SK-N-SH (cell line): ENCODE measurements around the gene CIB4. TPM values are rescaled to one million over a fixed set of nuclear protein-coding genes. Genes with fewer than 3 reads are reported as not detected.

ENCODE experiments used
- CTCF ChIA-PET: fragments of 300-600, 350-600 bp; formaldehyde crosslinking; extraction: SDS; loops from one replicate; lab custom pipeline; 2021; lab: Yijun Ruan, JAX
- POLR2A ChIA-PET: fragments of 350-600 bp; sonication (Branson Sonifier 250); formaldehyde crosslinking; extraction: SDS; loops from one replicate; lab custom pipeline; 2020; ENCODE audit warnings: antibody characterized with exemption, inconsistent platforms; lab: Yijun Ruan, JAX
- DNase-seq: peaks from one replicate; pipeline ENCODE4 v3.0.0; 2012
- H2AFZ ChIP-seq: fragments of 200-600 bp; sonication (generic); 2 replicates; pipeline ENCODE4 v1.8.1; 2016; ENCODE audit warnings: antibody characterized with exemption, mild to moderate bottlenecking, low read depth
- H3F3A ChIP-seq: fragments of 200-600 bp; sonication (generic); replicated peaks from 2 replicates; pipeline ENCODE3; 2016; ENCODE audit warnings: antibody characterized with exemption, mild to moderate bottlenecking; ENCODE audit not compliant: insufficient read depth
- H3K27ac ChIP-seq, 2 experiments: fragments of 200-500 bp in 1 of 2; fragments of 200-600 bp in 1 of 2; sonication (Bioruptor generic) in 1 of 2; sonication (generic), shearing (Covaris generic) in 1 of 2; 2 replicates each; pipeline versions ENCODE4 v1.5.1 to v1.6.1; 2014 to 2016; ENCODE audit warnings: low read depth in 2 of 2, inconsistent platforms in 1 of 2, low read length in 1 of 2, mild to moderate bottlenecking in 1 of 2, mixed read lengths in 1 of 2
- H3K27me3 ChIP-seq: fragments of 200-600 bp; sonication (generic), shearing (Covaris generic); 2 replicates; pipeline ENCODE4 v1.6.1; 2016; ENCODE audit warnings: mixed run types; ENCODE audit not compliant: insufficient read depth
- H3K36me3 ChIP-seq, 2 experiments: fragments of 200-500 bp in 1 of 2; fragments of 200-600 bp in 1 of 2; sonication (Bioruptor generic) in 1 of 2; sonication (generic) in 1 of 2; replicated peaks in 1 of 2; 2 replicates each; pipeline versions ENCODE3 to v1.5.1; 2014 to 2016; ENCODE audit warnings: low read length in 1 of 2, mild to moderate bottlenecking in 1 of 2; ENCODE audit not compliant: insufficient read depth in 2 of 2, control insufficient read depth in 1 of 2
- H3K4me1 ChIP-seq, 2 experiments: fragments of 200-500 bp in 1 of 2; fragments of 200-600 bp in 1 of 2; sonication (Bioruptor generic) in 1 of 2; sonication (generic), shearing (Covaris generic) in 1 of 2; 2 replicates each; pipeline versions ENCODE4 v1.5.1 to v1.6.1; 2014 to 2016; ENCODE audit warnings: low read depth in 1 of 2, low read length in 1 of 2, mixed run types in 1 of 2; ENCODE audit not compliant: insufficient read depth in 2 of 2, control insufficient read depth in 1 of 2
- H3K4me2 ChIP-seq: fragments of 200-600 bp; sonication (generic), shearing (Covaris generic); 2 replicates; pipeline ENCODE4 v1.6.1; 2017; ENCODE audit warnings: mixed run types
- H3K4me3 ChIP-seq, 2 experiments: fragments of 200-500 bp in 1 of 2; fragments of 200-600 bp in 1 of 2; sonication (Bioruptor generic) in 1 of 2; sonication (generic), shearing (Covaris generic) in 1 of 2; 2 replicates each; pipeline versions ENCODE4 v1.5.1 to v1.8.1; 2014 to 2016; ENCODE audit warnings: low read depth in 2 of 2, inconsistent platforms in 1 of 2, low read length in 1 of 2, mild to moderate bottlenecking in 1 of 2, mixed read lengths in 1 of 2, moderate library complexity in 1 of 2
- H3K79me2 ChIP-seq: fragments of 200-600 bp; sonication (generic); 2 replicates; pipeline ENCODE4 v1.8.1; 2017; ENCODE audit warnings: mild to moderate bottlenecking; ENCODE audit not compliant: insufficient read depth
- H3K9ac ChIP-seq: fragments of 200-600 bp; sonication (generic); 2 replicates; pipeline ENCODE4 v1.6.1; 2017; ENCODE audit warnings: mixed run types
- H3K9me2 ChIP-seq: fragments of 200-600 bp; sonication (generic); 2 replicates; pipeline ENCODE4 v1.6.1; 2017; ENCODE audit warnings: mixed run types
- H3K9me3 ChIP-seq: fragments of 200-600 bp; sonication (generic); 2 replicates; pipeline ENCODE4 v1.6.1; 2017; ENCODE audit warnings: mixed run types, mild to moderate bottlenecking, moderate library complexity
- H4K20me1 ChIP-seq: fragments of 200-600 bp; sonication (generic); 2 replicates; pipeline ENCODE4 v1.6.1; 2017; ENCODE audit warnings: mild to moderate bottlenecking, mixed run types; ENCODE audit not compliant: insufficient read depth
- CTCF ChIP-seq: fragments of 200-600 bp; sonication (generic); IDR thresholded peaks from 2 replicates; pipeline ENCODE4 v1.6.1; 2017; ENCODE audit warnings: antibody characterized with exemption, mild to moderate bottlenecking, moderate library complexity
- EZH2phosphoT487 ChIP-seq: fragments of 200-600 bp; sonication (generic); IDR thresholded peaks from 2 replicates; pipeline ENCODE4 v1.6.1; 2017; ENCODE audit warnings: low read depth, mixed run types, mild to moderate bottlenecking, antibody characterized with exemption, moderate library complexity, borderline replicate concordance
- FOSL2 ChIP-seq: IDR thresholded peaks from 2 replicates; pipeline ENCODE4 v1.4.0; 2012; ENCODE audit warnings: low read depth, mild to moderate bottlenecking, moderate library complexity, borderline replicate concordance
- FOXJ3 ChIP-seq: sonication (generic); formaldehyde crosslinking; IDR thresholded peaks from 2 replicates; pipeline ENCODE4 v1.5.1; 2020; ENCODE audit warnings: mild to moderate bottlenecking, missing genetic modification reagents
- FOXM1 ChIP-seq: IDR thresholded peaks from 2 replicates; pipeline ENCODE4 v1.4.0; 2012; ENCODE audit warnings: low read depth, mild to moderate bottlenecking
- GABPA ChIP-seq: IDR thresholded peaks from 2 replicates; pipeline ENCODE4 v1.4.0; 2012; ENCODE audit warnings: low read depth, mild to moderate bottlenecking
- IRF3 ChIP-seq: fragments of 150-350 bp; IDR thresholded peaks from 2 replicates; pipeline ENCODE4 v1.6.1; 2016; ENCODE audit warnings: mild to moderate bottlenecking, low read depth, low read length
- JUND ChIP-seq: IDR thresholded peaks from 2 replicates; pipeline ENCODE4 v1.4.0; 2012
- MAX ChIP-seq: IDR thresholded peaks from 2 replicates; pipeline ENCODE4 v1.4.0; 2012; ENCODE audit warnings: low read depth
- NRF1 ChIP-seq: IDR thresholded peaks from 2 replicates; pipeline ENCODE4 v1.6.1; 2012; ENCODE audit warnings: low read depth, mild to moderate bottlenecking, low read length
- POLR2AphosphoS5 ChIP-seq: IDR thresholded peaks from 2 replicates; pipeline ENCODE4 v1.6.1; 2012; ENCODE audit warnings: low read depth, low read length
- RCOR1 ChIP-seq: fragments of 150-350 bp; IDR thresholded peaks from 2 replicates; pipeline ENCODE4 v1.6.1; 2017; ENCODE audit warnings: antibody characterized with exemption, low read length
- REST ChIP-seq: IDR thresholded peaks from 2 replicates; pipeline ENCODE4 v1.6.1; 2012; ENCODE audit warnings: mild to moderate bottlenecking, low read depth, low read length, moderate library complexity
- RXRA ChIP-seq: IDR thresholded peaks from 2 replicates; pipeline ENCODE4 v1.4.0; 2012; ENCODE audit warnings: low read depth, mild to moderate bottlenecking, borderline replicate concordance
- SIN3A ChIP-seq: IDR thresholded peaks from 2 replicates; pipeline ENCODE4 v1.6.1; 2012; ENCODE audit warnings: low read depth, mild to moderate bottlenecking, low read length, moderate library complexity, borderline replicate concordance
- TCF12 ChIP-seq: IDR thresholded peaks from 2 replicates; pipeline ENCODE4 v1.4.0; 2012
- TEAD4 ChIP-seq: IDR thresholded peaks from 2 replicates; pipeline ENCODE4 v1.4.0; 2012; ENCODE audit warnings: mild to moderate bottlenecking, borderline replicate concordance; ENCODE audit not compliant: insufficient read depth
- YY1 ChIP-seq: IDR thresholded peaks from 2 replicates; pipeline ENCODE4 v1.4.0; 2012; ENCODE audit warnings: low read depth, mild to moderate bottlenecking
- WGBS: methylation state at CpG from one replicate; pipeline ENCODE4 v1.1.6; 2017; ENCODE audit warnings: low lambda C conversion rate; 5-methylcytosine and 5-hydroxymethylcytosine counted together
- polyA plus RNA-seq, 3 experiments: library from polyadenylated mRNA; depleted of rRNA; stranded (reverse); fragments of >200 nt; gene quantifications; 2 replicates each; pipeline ENCODE4 v1.2.3, GENCODE V29; 2012

CIB4 gene
- polyA plus RNA-seq, 1 of the 3 experiments (the other 2 are of a cell fraction), result not detected

- H3K27ac ChIP-seq, result no peak overlapping the region
- H3K4me2 ChIP-seq, result no peak overlapping the region
- H3K27me3 ChIP-seq, result peaks cover 76% of the 10 kb centered on the region
- peaks cover 0 to 10% of the 10 kb centered on the region in 2 experiments; a peak in 1 of 4 replicates for H3K4me1 ChIP-seq
- no peaks in the 10 kb centered on the region for H3K36me3 ChIP-seq
- no peaks in the 10 kb centered on the region for H3K9me3 ChIP-seq
- no peak for TF ChIP-seq TCF12
- TF ChIP-seq FOXJ3 (CRISPR knock-in tag), result no peak
- TF ChIP-seq GABPA, result no peak
- no peak for TF ChIP-seq CTCF
- no peak for TF ChIP-seq YY1
- no peak for TF ChIP-seq POLR2AphosphoS5
- TF ChIP-seq EZH2phosphoT487, result no peak
- TF ChIP-seq FOXM1, result no peak
- no peak for TF ChIP-seq FOSL2
- TF ChIP-seq SIN3A, result no peak
- TF ChIP-seq MAX, result no peak
- no peak for TF ChIP-seq RCOR1
- TF ChIP-seq NRF1, result no peak
- TF ChIP-seq IRF3, result no peak
- TF ChIP-seq RXRA, result no peak
- no peak for TF ChIP-seq REST
- TF ChIP-seq TEAD4, result no peak
- no peak for TF ChIP-seq JUND
- no peaks in the 10 kb centered on the region for H4K20me1 ChIP-seq
- H3K9ac ChIP-seq, result no peak overlapping the region
- no peak overlapping the region for H2AFZ ChIP-seq
- H3K4me3 ChIP-seq, result no peak overlapping the region
- H3K9me2 ChIP-seq, result no peaks in the 10 kb centered on the region
- H3K79me2 ChIP-seq, result no peaks in the 10 kb centered on the region
- ChIA-PET CTCF (interaction anchor here (1.3 to 11.9 kb wide), 6 partner anchors 10 to 161 kb away, joined by 3 to 150 read pairs (median 12); no protein-coding TSS in a partner anchor), POLR2A (no interaction called here)
- DNase-seq, result peak; percentile 8
- WGBS, result 51% methylated on average over 11 of the region's 11 CpGs
- H3F3A ChIP-seq, result no peaks in the 10 kb centered on the region
Observed at GRCh38 chr2:26590980-26591618, 50.1 kb downstream of the CIB4 start.
